ENCODE data around the gene POU2F2.

Gene POU2F2

GRCh38 chr19:42098781-42099180, 33.5 kb downstream of the POU2F2 start:
- no peak for DNase-seq

DNA sequence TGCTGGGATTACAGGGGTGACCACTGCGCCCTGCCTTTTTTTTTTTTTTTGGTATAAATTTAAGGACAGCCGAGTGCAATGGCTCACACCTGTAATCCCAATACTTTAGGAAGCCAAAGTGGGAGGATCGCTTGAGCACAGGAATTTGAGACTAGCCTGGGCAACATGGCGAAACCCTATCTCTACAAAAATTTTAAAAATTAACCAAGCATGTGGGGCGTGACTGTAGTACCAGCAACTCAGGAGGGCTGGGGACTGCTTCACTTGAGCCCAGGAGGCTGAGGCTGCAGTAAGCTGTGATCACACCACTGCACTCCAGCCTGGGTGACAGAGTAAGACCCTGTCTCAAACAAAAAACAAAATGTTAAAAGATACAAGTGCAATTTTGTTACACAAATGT, 34.8 kb downstream of the POU2F2 start:
- DNase-seq: no peak

DNA sequence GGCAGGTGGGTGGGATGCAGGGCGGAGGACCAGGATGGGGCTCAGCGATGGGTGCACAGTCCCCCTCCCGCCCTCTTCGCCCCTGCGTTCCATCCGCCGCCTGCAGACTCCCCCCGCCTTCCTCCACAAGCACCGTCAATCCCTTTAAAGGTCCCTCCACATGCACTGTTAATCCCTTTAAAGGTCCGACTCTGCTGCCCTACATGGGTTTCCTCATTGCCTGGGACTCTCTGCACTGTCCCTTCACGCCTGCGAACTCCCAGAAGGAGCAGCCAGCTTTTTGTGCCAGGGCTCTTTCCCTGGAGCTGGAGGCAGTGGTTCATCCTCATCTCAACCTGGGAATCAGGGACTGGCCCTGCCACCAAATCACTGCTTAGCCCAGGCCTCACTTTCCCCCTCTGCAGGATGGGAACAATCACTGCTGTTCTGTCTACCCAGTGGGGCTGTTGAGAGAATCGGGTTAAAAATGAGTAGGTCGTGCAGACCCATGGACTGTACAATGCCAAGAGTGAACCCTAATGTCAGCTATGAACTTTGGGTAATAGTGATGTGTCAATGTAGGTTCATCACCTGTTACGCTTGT, 35.9 kb downstream of the POU2F2 start:
- no peak for DNase-seq

DNA sequence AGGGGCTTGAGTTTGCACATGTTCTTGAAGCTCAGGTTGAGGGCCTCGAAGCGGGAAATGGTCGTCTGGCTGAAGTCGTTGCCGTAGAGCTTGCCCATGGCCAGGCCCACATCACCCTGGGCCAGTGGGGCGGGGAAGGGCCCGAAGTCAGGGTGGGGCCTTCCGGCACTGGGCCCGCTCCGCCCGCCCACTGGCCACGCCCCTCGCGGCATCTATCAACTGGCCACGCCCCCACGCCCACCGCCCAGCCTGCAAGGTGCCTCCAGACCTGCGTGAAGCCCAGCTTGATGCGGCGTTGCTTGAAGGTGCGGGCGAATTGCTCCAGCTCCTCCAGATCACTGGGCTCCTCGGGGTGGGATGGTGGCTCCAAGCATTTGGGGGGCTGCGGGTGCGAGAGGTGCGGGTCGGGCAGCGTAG, 36.4 kb downstream of the POU2F2 start:
- DNase-seq: no peak

DNA sequence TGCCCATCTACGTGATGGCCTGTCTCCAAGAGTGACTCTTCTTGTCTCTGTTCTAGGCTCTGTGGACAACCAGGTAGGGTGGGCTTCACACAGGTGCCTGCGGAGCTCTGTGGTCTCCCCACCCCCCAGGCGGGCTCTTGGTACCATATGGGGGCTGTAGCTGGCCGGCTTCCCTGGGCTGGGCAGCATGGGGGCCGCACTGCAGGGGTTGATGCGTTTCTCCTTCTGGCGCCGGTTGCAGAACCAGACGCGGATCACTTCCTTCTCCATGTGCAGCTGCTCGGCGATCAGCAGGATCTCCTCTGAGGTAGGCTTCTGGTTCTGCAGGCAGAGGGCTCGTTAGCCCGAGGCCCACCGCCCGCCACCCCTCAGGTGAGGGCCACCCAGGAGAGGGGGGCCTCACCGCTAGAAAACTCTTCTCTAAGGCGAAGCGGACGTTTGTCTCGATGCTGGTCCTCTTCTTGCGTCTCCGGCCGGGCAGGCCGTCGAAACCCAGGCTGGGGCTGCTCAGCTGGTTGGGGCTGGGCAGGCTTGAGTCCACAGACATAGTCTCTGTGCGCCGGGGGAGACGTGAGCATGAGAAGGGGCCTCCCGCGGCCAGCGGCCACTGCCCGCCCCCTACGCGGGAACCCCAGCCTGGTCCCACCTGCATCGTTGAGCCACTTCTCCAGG, 37.0 kb downstream of the POU2F2 start:
- DNase-seq: no peak

GRCh38 chr19:42093926-42094325, 38.3 kb downstream of the POU2F2 start:
- no peak for DNase-seq

GRCh38 chr19:42093505-42093904, 38.7 kb downstream of the POU2F2 start:
- no peak for DNase-seq

DNA sequence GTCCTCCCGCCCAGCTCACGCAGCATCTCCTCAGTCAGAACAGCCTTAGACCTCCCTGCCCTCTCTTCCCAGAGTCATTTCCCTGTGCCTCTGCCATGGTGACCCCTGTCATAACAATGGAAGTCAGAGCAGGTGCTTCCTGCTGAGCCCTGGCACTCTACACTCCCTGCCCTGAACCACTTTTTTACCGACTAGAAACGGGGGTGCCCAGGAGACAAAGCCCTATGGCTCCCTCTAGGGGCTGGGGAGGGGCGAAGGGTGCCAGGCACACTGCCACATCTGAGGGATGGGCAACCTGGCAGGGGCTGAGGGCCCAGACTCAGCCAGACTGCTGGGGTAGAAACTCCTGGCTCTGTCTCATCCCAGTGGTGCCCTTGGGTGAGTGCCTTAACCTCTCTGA, 39.9 kb downstream of the POU2F2 start:
- peak; percentile 36 for DNase-seq

DNA sequence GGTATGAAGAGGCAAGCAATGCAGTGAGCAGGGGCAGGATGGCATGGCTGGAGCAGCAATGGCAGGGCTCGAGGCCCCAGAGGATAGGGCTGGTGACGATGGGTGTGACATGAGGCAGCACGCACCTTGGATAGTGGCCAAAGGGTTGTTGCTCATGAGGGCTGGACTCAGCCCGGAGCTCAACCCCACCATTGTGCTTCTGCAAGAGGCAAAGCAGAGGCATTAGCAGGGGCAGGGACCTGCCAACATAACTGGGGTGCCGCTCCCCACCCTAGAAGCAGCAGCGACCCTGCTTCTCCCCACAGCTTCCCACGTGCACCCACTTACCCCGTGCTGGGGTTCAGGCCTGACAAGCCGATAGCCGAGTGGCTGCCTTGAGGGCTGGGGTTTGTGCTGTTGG, 40.5 kb downstream of the POU2F2 start:
- DNase-seq: peak; percentile 6

DNA sequence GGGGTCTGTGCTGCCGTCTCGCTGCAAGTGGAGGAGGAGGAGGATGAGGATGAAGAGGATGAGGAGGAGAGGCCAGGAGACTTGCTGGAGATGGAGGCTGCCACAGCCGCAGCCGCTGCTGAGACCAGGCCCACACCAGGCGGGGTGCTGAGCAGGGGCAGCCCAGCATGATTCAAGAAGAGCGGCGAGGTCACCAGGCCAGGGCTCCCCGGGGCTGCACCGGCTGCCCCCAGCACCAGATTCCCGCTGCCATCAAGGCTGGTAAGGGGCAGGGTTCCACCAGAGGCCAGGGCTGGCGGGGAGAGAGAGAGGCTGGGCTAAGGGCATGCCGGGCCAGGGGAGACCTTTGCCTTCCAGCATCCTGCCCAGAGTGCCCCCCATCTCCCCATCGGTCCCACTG, 40.9 kb downstream of the POU2F2 start:
- DNase-seq: no peak

DNA sequence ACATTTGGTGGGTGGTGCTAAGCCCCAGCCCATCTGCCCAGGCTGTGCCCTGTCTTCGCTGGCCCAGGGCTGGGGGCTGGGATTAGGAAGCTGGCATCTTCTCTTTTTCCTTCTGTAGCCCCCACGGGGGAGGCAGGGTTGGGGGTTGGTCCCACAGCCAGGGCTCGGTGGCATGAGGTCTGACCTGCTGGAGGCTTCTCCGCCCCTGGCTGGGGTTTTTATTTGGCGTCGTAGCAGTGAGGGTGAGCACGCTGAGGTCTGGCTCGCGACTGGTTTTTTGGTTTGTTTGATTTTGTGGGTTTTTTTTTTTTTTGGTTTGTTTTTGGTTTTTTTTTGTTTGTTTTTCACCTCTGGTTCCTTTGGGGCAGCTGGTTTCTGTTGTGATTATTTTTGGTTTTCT, 41.6 kb downstream of the POU2F2 start:
- no peak for DNase-seq

DNA sequence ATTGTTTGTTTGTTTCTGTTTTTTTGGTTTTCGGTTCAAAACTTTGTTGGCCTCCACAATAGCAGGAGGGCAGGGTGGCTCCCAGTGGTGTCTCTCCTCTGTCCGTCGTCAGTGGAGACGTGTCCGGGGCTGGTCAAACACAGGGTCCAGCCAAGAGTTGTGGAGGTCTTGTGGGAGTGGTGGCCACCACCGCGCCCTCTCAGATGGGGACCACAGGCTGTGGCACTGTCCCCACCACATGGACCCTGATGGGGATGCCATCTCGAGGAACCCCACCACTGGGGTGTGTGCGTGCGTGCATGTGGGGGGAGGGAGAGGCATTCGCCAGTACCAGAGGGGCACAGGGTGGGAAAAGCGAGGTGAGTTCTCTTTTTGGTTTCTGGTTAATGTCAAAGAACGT, 42.5 kb downstream of the POU2F2 start:
- DNase-seq: no peak

DNA sequence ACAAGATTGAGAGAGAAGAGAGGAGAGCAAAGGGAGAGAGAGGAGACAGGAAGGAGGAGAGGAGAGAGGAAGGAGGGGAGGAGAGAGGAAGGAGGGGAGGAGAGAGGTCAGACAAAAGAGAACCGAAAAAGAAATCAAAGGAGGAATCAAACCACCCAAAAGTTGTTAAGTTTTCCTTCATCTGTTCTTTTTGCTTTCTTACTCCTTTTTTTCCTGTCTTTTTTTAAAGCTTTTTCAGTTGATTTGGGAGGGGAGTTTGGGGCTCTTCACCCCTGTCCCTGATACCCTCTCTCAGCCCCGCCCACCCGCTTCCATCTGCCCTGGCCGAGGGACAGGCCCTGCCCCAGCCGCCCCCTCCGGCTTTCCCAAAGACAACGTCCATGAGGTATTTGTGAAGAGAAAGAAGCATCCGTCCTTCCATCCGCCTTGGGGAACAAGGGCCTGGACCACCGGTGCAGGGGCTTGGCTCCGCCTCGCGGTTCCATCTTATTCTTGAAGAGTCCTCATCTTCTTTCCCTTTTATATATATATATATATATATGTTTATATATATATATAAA, 43.0 kb downstream of the POU2F2 start:
- no peak for DNase-seq

- no peak for DNase-seq
Measured at GRCh38 chr19:42088471-42089190, 43.6 kb downstream of the POU2F2 start.

DNA sequence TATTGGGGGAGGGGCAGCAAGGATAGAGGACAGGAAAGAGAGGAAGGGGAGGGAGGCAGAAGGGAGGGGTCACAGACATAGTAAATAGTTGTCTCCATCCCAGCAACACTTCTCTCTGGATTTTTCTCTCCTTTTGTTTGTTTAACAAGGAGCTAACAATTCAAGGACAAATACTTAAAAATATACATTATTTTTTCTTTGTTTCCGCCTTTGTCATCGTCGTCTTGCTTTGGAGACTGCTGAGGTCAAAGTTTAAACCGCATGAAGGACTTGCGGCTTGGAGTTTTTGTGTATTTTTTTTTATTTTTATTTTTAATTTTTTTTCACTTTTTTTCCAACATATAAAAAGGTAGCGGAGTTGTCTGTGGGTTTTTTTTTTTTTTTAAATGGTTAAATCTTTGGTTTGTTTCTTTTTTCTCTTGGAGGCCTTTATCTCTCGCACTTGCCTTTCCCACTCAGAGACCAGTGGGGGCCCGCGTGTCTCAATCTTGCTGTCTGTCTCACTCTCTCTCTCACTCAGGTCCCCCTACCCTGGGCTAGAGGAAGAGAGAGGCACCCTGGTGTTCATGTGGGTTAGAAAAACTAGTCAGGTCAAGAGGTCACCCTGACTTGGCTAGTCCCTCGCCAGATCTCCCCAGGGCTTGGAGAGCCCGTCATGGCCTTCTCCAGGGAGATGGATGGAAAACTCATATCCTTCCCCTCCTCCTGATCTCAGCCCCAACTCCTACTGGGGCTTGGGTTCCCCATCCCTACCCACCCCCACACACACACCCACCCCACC, 45.3 kb downstream of the POU2F2 start:
- DNase-seq: no peak

GRCh38 chr19:42086188-42086736, 46.0 kb downstream of the POU2F2 start:
- no peak for DNase-seq

- DNase-seq: no peak
Measured at GRCh38 chr19:42083537-42083936, 48.7 kb downstream of the POU2F2 start.

DNA sequence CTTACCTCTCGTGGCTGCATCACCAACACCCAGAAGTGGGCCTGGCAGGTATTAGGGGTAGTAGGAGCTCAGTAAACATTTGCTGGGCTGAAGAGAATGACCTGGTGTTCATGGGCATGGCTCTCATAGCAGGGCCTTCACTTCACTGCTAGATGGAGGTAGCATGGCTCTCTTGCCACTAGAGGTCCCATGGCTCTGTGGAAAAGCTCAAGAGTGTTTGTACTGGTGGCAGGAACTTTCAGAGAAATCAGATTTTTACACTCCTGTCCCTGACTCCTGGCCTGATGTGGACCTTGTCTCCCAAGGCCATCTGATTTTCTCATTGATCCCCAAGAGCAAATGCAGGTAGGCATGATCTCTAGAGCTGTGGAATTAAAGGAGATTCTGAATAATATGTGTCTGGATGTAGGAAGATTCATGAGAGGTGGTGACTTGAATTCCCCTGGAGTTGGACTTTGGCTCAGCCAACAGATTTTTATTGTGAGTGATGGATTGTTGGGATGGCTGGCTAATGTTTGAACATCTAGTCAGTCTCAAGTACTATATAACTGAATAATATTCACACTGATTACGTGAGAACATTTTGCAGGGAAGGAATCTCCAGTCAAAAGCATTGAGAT, 50.6 kb downstream of the POU2F2 start:
- DNase-seq: no peak

DNA sequence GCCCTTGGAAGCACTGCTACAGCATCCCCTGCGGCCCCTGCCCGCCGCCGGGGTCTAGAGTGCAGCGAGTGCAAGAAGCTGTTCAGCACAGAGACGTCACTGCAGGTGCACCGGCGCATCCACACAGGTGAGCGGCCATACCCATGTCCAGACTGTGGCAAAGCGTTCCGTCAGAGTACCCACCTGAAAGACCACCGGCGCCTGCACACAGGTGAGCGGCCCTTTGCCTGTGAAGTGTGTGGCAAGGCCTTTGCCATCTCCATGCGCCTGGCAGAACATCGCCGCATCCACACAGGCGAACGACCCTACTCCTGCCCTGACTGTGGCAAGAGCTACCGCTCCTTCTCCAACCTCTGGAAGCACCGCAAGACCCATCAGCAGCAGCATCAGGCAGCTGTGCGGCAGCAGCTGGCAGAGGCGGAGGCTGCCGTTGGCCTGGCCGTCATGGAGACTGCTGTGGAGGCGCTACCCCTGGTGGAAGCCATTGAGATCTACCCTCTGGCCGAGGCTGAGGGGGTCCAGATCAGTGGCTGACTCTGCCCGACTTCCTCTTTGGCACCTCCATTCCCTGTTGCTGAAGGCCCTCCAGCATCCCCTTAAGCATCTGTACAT, 51.4 kb downstream of the POU2F2 start:
- no peak for DNase-seq

- no peak for DNase-seq
Measured at GRCh38 chr19:42079886-42080763, 52.1 kb downstream of the POU2F2 start.

GRCh38 chr19:42079276-42079669, 53.0 kb downstream of the POU2F2 start:
- DNase-seq: no peak

Data from NCI-H345 (cell line).